ENCODE data around the gene FMNL3. TPM values are rescaled to one million over a fixed set of nuclear protein-coding genes. Genes with fewer than 3 reads are reported as not detected.

The FMNL3 gene
- total RNA-seq (2022; extraction: Qiagen RNA extraction) = 1.1 to 2.5 TPM (median 2.0 TPM) in 5 replicates

GRCh38 chr12:49707128-49707811 lies at the start of gene FMNL3:
Gene FMNL3, minus strand, starts transcription at chr12:49707405. Its CDS starts 225 bp downstream, at chr12:49707180.

GRCh38 chr12:49740930-49741881 lies 34.0 kb upstream of the FMNL3 start, which contains the start of gene TMBIM6:
Gene TMBIM6, plus strand, starts transcription at chr12:49741557. Its CDS starts 10,937 bp downstream, at chr12:49752494.

GRCh38 chr12:49623142-49623904 lies 83.9 kb downstream of the FMNL3 start, which contains the start of gene PRPF40B:
Gene PRPF40B, plus strand, starts transcription at chr12:49623561. Its CDS starts 30 bp downstream, at chr12:49623591.

GRCh38 chr12:49605539-49605938 lies 101.7 kb downstream of the FMNL3 start, which contains the start of gene FAM186B:
Gene FAM186B, minus strand, starts transcription at chr12:49605639. Its CDS starts 162 bp downstream, at chr12:49605477.

Other genes with a start within 250 kb of the FMNL3 start
- gene KCNH3, start 168.4 kb downstream of the FMNL3 start, total RNA-seq (2022; extraction: Qiagen RNA extraction) = 1.7 to 3.3 TPM (median 2.1 TPM) in 5 replicates
- gene MCRS1, start 139.3 kb downstream of the FMNL3 start, total RNA-seq (2022; extraction: Qiagen RNA extraction) = 61.5 to 65.6 TPM (median 63.8 TPM) in 5 replicates
- 0.05 to 0.16 TPM (median 0.13 TPM) in 5 replicates for gene FAM186B, start 101.8 kb downstream of the FMNL3 start, total RNA-seq (2022; extraction: Qiagen RNA extraction)
- gene PRPF40B, start 83.8 kb downstream of the FMNL3 start, total RNA-seq (2022; extraction: Qiagen RNA extraction) = 4.7 to 7.0 TPM (median 5.8 TPM) in 5 replicates
- 471 to 512 TPM (median 502 TPM) in 5 replicates for gene TMBIM6, start 34.2 kb upstream of the FMNL3 start, total RNA-seq (2022; extraction: Qiagen RNA extraction)
- 8.0 to 9.7 TPM (median 9.0 TPM) in 5 replicates for gene NCKAP5L, start 121.0 kb upstream of the FMNL3 start, total RNA-seq (2022; extraction: Qiagen RNA extraction)
- 4.3 to 4.9 TPM (median 4.4 TPM) in 5 replicates for gene BCDIN3D, start 135.7 kb upstream of the FMNL3 start, total RNA-seq (2022; extraction: Qiagen RNA extraction)
- gene FAIM2, start 196.5 kb upstream of the FMNL3 start, total RNA-seq (2022; extraction: Qiagen RNA extraction) = 0.02 TPM in 1 of 5 replicates, not detected in the others
- not detected in 5 replicates for gene AQP2, start 243.3 kb upstream of the FMNL3 start, total RNA-seq (2022; extraction: Qiagen RNA extraction)

Data from A549 treated with Hydrocortisone at 1 μM for 4 hours (cell line).